ENCODE data around the gene NFE2. TPM values are rescaled to one million over a fixed set of nuclear protein-coding genes. Genes with fewer than 3 reads are reported as not detected.

NFE2 gene
- polyA plus RNA-seq, 4 donors: 0.07 to 0.30 TPM; not detected in 2

Other genes with a start within 250 kb of the NFE2 start
- gene HOXC4, start 247.2 kb downstream of the NFE2 start, polyA plus RNA-seq: 1 to 10 TPM in 2 of 4 donors, under 1 TPM in 1, not detected in 1; 0.54 to 8.2 (median 1.1) TPM
- gene SMUG1, start 112.0 kb downstream of the NFE2 start, polyA plus RNA-seq: 10 to 100 TPM; 25.9 to 83.9 (median 52.1) TPM
- gene CBX5, start 20.9 kb downstream of the NFE2 start, polyA plus RNA-seq: 10 to 100 TPM in 2 of 4 donors, 1 to 10 TPM in 2; 2.7 to 40.1 (median 8.3) TPM
- 1,000 to 10,000 TPM in 2 of 4 donors, 100 to 1,000 TPM in 2; 408 to 2,228 (median 1,197) TPM for gene HNRNPA1, start 20.3 kb downstream of the NFE2 start, polyA plus RNA-seq
- 100 to 1,000 TPM; 114 to 211 (median 138) TPM for gene COPZ1, start 24.1 kb upstream of the NFE2 start, polyA plus RNA-seq
- gene GPR84, start 63.5 kb upstream of the NFE2 start, polyA plus RNA-seq: under 1 TPM in 2 of 4 donors, not detected in 2; 0.24 to 0.33 TPM
- gene ZNF385A, start 83.7 kb upstream of the NFE2 start, polyA plus RNA-seq: 1 to 10 TPM in 3 of 4 donors, under 1 TPM in 1; 0.45 to 9.7 (median 5.9) TPM
- 10 to 100 TPM in 2 of 4 donors, 1 to 10 TPM in 2; 1.8 to 60.7 (median 7.9) TPM for gene ITGA5, start 118.3 kb upstream of the NFE2 start, polyA plus RNA-seq
- gene GTSF1, start 172.6 kb upstream of the NFE2 start, polyA plus RNA-seq: 1 to 10 TPM in 1 of 4 donors, under 1 TPM in 1, not detected in 2; 0.45 to 1.9 TPM
- 1 to 10 TPM; 1.3 to 10.0 (median 4.8) TPM for gene NCKAP1L, start 196.7 kb upstream of the NFE2 start, polyA plus RNA-seq
- gene PDE1B, start 248.6 kb upstream of the NFE2 start, polyA plus RNA-seq: 1 to 10 TPM in 3 of 4 donors, under 1 TPM in 1; 0.67 to 4.8 (median 2.8) TPM

All from small intestine (tissue), 4 donors.